Astrocyte of the spinal cord (primary cell): ENCODE results near the gene VIPR2.
"Not testable (repeated sequence)": the region's sequence is repeated elsewhere in the genome, so short reads cannot be mapped to it uniquely, and the experiment has no call there.

ENCODE experiments used
- DNase-seq: peaks from one replicate; pipeline ENCODE4 v3.0.0; 2011; ENCODE audit warnings: low read depth, low spot score
- H3K4me3 ChIP-seq: 2 replicates; pipeline ENCODE4 v1.5.1; 2011; ENCODE audit warnings: low read depth, mild to moderate bottlenecking, low read length, moderate library complexity
- in situ Hi-C: cut with HindIII; loops from 2 replicates; pipeline ENCODE4 v1.10.0; 2017; ENCODE audit warnings: low sequenced_read_pairs
- TF ChIP-seq, protein P1 (sequence below): IDR thresholded peaks from 2 replicates; pipeline ENCODE4 v1.5.1; 2012; ENCODE audit warnings: low read depth, mild to moderate bottlenecking, low read length, inconsistent platforms

The VIPR2 gene

GRCh38 chr7:159136442-159136841, 8.2 kb downstream of the VIPR2 start:
- in situ Hi-C loops = no loop called here
- TF ChIP-seq, protein P1, sequence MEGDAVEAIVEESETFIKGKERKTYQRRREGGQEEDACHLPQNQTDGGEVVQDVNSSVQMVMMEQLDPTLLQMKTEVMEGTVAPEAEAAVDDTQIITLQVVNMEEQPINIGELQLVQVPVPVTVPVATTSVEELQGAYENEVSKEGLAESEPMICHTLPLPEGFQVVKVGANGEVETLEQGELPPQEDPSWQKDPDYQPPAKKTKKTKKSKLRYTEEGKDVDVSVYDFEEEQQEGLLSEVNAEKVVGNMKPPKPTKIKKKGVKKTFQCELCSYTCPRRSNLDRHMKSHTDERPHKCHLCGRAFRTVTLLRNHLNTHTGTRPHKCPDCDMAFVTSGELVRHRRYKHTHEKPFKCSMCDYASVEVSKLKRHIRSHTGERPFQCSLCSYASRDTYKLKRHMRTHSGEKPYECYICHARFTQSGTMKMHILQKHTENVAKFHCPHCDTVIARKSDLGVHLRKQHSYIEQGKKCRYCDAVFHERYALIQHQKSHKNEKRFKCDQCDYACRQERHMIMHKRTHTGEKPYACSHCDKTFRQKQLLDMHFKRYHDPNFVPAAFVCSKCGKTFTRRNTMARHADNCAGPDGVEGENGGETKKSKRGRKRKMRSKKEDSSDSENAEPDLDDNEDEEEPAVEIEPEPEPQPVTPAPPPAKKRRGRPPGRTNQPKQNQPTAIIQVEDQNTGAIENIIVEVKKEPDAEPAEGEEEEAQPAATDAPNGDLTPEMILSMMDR = no peak
- no peak for DNase-seq
- H3K4me3 ChIP-seq = no peak overlapping the region

DNA sequence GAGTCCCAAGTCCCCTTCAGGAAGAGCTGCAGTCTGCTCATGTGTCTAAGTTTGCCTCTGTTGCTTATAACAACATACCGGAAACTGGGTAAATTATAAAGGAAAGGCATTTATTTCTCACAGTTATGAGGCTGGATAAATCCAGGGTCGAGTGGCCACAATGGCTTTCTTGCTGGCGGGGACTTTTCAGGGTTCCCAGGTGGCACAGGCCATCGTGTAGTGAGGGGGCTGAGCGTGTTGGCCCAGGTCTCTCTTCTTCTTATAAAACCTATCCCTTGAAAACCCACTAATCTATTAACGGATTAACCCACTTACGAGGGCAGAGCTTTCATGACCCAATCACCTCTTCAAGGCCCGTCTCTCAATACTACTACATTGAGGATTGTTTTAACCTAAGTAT, 8.7 kb downstream of the VIPR2 start:
- TF ChIP-seq, protein P1 = no peak
- in situ Hi-C loops = no loop called here
- H3K4me3 ChIP-seq = no peak overlapping the region
- no peak for DNase-seq

- H3K4me3 ChIP-seq, in situ Hi-C loops, DNase-seq: not testable (repeated sequence)
These were observed 11.8 kb downstream of the VIPR2 start for GRCh38 chr7:159132670-159133443.

DNA sequence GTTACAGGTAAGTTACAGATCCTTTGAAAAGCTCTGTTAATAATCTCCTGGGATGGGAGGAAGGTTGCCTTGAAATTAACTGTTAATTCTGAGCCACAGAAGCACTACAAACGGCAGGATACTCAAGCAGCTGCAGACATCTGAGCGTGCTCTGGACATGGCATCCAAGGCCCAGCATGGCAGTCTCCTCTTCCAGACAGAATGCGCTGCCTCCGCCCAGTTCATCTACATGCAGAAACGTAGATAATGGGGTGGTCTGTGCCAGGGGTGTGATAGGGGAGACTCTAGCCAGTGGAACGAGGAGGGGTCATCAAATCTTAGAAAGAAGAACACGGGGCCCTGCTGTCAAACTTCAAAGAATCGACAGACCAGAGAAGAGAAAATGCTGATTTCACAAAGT, 13.8 kb downstream of the VIPR2 start:
- TF ChIP-seq, protein P1 = no peak
- no peak for DNase-seq
- H3K4me3 ChIP-seq = no peak overlapping the region
- in situ Hi-C loops = no loop called here

- no peak overlapping the region for H3K4me3 ChIP-seq
- in situ Hi-C loops = no loop called here
- TF ChIP-seq, protein P1 = no peak
- DNase-seq = no peak
These were observed 14.4 kb downstream of the VIPR2 start for GRCh38 chr7:159130199-159130775.

- DNase-seq = no peak
- in situ Hi-C loops = no loop called here
- TF ChIP-seq, protein P1 = no peak
- no peak overlapping the region for H3K4me3 ChIP-seq
These were observed 15.9 kb downstream of the VIPR2 start for GRCh38 chr7:159128767-159129166.
